ENCODE data around the gene HSBP1. TPM values are rescaled to one million over a fixed set of nuclear protein-coding genes. Genes with fewer than 3 reads are reported as not detected.

Gene HSBP1
- total and polyA plus RNA-seq, 4 donors = 142 to 332 (median 246) TPM

DNA sequence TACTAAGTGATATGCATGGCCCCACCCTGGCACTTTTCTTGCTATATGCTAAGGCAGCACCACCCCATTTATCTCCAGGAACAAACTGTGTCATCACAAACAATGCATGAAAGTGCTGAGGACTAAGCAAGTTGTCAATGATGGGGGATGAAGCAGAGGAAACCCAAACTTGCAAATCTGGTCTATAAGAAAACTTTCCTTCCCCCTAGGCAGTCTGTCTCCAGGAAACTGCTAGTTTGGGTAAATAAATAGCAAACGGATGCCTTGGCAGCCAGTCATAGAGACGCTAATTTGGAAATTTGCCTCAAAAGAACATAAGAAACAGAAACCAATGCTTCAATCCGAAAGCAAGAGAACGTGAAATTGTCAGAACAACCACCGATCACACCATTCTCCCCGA, 5.6 kb upstream of the HSBP1 start:
- no peaks in the 10 kb centered on the region for H3K36me3 ChIP-seq (ENCODE audit: control insufficient read depth, insufficient read depth, low read length)
- H3K27me3 ChIP-seq (ENCODE audit: control insufficient read depth, insufficient read depth, low read length) = no peaks in the 10 kb centered on the region
- H3K9me3 ChIP-seq (ENCODE audit: control insufficient read depth, insufficient read depth, low read length) = no peaks in the 10 kb centered on the region
- DNase-seq (ENCODE audit: low read depth in 4 of 6, low spot score in 6 of 6) = peak in 3 of 6 donors; percentile 29 to 75 (median 37)
- no peak overlapping the region for H3K4me3 ChIP-seq (ENCODE audit: low read depth, low read length)
- H3K4me1 ChIP-seq (ENCODE audit: control insufficient read depth, insufficient read depth, low read length) = peaks cover 3% of the 10 kb centered on the region
- peak overlapping the region; percentile 16 for H3K27ac ChIP-seq (ENCODE audit: low read depth, low read length)
- WGBS (ENCODE audit: insufficient coverage) = 24% methylated on average over 2 of the region's 6 CpGs

DNA sequence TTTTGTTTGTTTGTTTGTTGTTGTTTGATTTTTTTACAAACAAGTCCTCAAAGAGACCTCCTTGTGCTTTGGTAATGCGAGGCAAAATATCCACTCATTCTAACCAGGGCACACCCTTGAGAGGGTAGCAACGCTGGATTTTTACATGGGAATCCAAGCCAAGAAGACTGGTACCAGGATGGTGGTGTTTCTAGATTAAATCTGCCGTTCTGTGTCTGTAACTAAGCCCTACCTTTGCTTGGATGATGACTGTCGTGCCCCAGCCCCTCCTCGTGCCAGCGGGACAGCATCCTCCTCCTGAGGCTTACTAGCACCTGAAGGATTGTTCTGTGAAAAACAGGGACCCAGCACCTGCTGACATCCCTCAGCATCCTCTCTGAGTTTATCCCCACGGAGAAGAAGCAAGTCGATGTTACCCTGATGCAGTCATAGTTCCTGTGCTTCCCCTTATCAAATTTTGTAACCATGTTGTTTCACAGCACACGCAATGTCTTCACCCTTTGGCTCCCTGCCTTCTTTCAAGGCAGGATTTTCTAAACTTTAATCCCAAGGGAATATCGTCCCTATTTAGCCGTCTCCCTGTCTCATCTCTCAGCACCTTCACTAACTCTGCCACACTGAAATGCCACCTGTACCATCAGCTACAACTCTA, 5.1 kb upstream of the HSBP1 start:
- Histone ChIP-seq H3K27me3 (ENCODE audit: control insufficient read depth, insufficient read depth, low read length) (no peaks in the 10 kb centered on the region), H3K4me1 (ENCODE audit: control insufficient read depth, insufficient read depth, low read length) (peaks cover 8% of the 10 kb centered on the region), H3K4me3 (ENCODE audit: low read depth, low read length) (no peak overlapping the region), H3K27ac (ENCODE audit: low read depth, low read length) (peak overlapping the region; percentile 16), H3K9me3 (ENCODE audit: control insufficient read depth, insufficient read depth, low read length) (no peaks in the 10 kb centered on the region), H3K36me3 (ENCODE audit: control insufficient read depth, insufficient read depth, low read length) (no peaks in the 10 kb centered on the region)
- DNase-seq (ENCODE audit: low read depth in 4 of 6, low spot score in 6 of 6) = no peak
- WGBS (ENCODE audit: insufficient coverage) = 55% methylated on average over 7 of the region's 11 CpGs

DNA sequence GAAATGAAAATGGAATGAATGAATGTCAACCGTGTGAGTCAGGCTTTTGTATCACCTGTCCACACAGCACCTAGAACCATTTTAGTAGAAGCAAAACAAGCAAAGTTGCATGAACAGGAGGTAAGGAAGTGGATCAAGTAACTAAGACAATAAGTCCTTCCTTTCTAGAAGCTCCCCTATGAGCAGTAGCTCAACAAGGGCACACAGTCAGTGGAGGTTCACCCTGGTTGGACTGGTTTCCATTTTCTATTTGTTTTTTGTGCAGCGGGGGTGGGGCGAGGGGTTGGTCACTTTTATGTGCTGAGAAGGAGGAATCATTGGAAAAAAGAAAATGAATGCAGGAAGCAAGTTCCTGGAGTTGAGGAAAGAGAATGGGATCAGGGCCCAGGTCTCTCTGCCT, 4.0 kb upstream of the HSBP1 start:
- DNase-seq (ENCODE audit: low read depth in 4 of 6, low spot score in 6 of 6) = no peak
- Histone ChIP-seq H3K36me3 (ENCODE audit: control insufficient read depth, insufficient read depth, low read length) (no peaks in the 10 kb centered on the region), H3K9me3 (ENCODE audit: control insufficient read depth, insufficient read depth, low read length) (no peaks in the 10 kb centered on the region), H3K4me1 (ENCODE audit: control insufficient read depth, insufficient read depth, low read length) (peaks cover 15% of the 10 kb centered on the region), H3K27ac (ENCODE audit: low read depth, low read length) (no peak overlapping the region), H3K27me3 (ENCODE audit: control insufficient read depth, insufficient read depth, low read length) (no peaks in the 10 kb centered on the region), H3K4me3 (ENCODE audit: low read depth, low read length) (no peak overlapping the region)
- WGBS (ENCODE audit: insufficient coverage) = 83% methylated on average over 2 of the region's 3 CpGs

DNA sequence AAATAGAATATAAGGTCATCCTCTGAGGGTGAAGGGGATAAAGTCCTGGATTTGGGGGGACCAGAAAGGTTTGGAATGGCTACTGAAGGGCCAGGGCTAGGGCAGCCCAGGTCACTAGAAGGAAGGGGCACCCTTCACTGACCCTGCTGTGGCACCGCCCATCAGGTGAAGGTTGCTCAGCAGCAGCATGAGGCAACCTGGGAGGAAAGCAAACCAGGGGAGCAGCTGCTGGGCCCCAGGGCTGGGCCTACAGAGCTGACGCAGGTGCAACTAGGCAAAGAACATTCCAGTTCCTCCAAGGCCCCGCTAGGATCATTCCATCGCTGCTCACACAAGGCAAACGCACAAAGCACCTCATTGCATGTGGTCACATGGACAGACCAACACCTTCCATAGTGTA, 3.4 kb upstream of the HSBP1 start:
- no peaks in the 10 kb centered on the region for H3K9me3 ChIP-seq (ENCODE audit: control insufficient read depth, insufficient read depth, low read length)
- no peak overlapping the region for H3K27ac ChIP-seq (ENCODE audit: low read depth, low read length)
- H3K36me3 ChIP-seq (ENCODE audit: control insufficient read depth, insufficient read depth, low read length) = no peaks in the 10 kb centered on the region
- peaks cover 18% of the 10 kb centered on the region for H3K4me1 ChIP-seq (ENCODE audit: control insufficient read depth, insufficient read depth, low read length)
- no peaks in the 10 kb centered on the region for H3K27me3 ChIP-seq (ENCODE audit: control insufficient read depth, insufficient read depth, low read length)
- H3K4me3 ChIP-seq (ENCODE audit: low read depth, low read length) = no peak overlapping the region
- no peak for DNase-seq (ENCODE audit: low read depth in 4 of 6, low spot score in 6 of 6)
- WGBS (ENCODE audit: insufficient coverage) = 97% methylated on average over 3 of the region's 5 CpGs

DNA sequence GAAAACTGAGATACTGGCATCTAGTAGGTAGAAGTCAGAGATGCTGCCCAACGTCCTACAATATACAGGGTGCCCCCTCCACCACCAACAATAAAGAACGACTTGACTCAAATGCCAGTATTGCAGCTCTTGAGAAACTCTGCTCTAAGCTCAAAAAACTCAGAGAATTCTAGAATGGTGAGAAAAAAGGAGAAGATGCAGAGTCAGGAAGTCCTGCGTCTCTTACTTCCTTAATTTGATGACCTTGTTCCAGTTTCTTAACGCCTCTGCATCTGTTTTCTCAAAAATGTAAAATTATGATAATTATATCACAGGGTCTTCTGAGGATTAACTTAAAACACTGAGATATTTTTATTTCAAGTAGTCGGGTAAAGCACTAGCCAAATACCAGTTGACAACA, 1.7 kb upstream of the HSBP1 start:
- H3K36me3 ChIP-seq (ENCODE audit: control insufficient read depth, insufficient read depth, low read length) = peaks cover 4% of the 10 kb centered on the region
- no peak overlapping the region for H3K27ac ChIP-seq (ENCODE audit: low read depth, low read length)
- no peaks in the 10 kb centered on the region for H3K9me3 ChIP-seq (ENCODE audit: control insufficient read depth, insufficient read depth, low read length)
- WGBS (ENCODE audit: insufficient coverage) = no CpG with 5 or more reads among the region's 5 CpGs
- no peaks in the 10 kb centered on the region for H3K27me3 ChIP-seq (ENCODE audit: control insufficient read depth, insufficient read depth, low read length)
- no peak for DNase-seq (ENCODE audit: low read depth in 4 of 6, low spot score in 6 of 6)
- H3K4me3 ChIP-seq (ENCODE audit: low read depth, low read length) = no peak overlapping the region
- H3K4me1 ChIP-seq (ENCODE audit: control insufficient read depth, insufficient read depth, low read length) = peaks cover 21% of the 10 kb centered on the region

DNA sequence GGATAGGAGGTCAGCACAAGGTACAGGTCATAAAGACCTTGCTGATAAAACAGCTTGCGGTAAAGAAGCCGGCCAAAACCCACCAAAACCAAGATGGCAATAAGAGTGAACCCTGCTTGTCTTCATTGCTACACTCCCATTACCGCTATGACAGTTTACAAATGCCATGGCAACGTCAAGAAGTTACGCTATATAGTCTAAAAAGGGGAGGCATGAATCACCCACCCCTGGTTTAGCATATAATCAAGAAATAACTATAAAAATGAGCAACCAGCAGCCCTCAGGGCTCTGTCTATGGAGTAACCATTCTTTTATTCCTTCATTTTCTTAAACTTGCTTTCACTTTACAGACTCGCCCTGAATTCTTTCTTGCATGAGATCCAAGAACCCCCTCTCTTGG, 1.0 kb upstream of the HSBP1 start:
- 93% methylated on average over 6 of the region's 6 CpGs for WGBS (ENCODE audit: insufficient coverage)
- no peak overlapping the region for H3K27ac ChIP-seq (ENCODE audit: low read depth, low read length)
- DNase-seq (ENCODE audit: low read depth in 4 of 6, low spot score in 6 of 6) = no peak
- H3K36me3 ChIP-seq (ENCODE audit: control insufficient read depth, insufficient read depth, low read length) = peaks cover 4% of the 10 kb centered on the region
- no peaks in the 10 kb centered on the region for H3K27me3 ChIP-seq (ENCODE audit: control insufficient read depth, insufficient read depth, low read length)
- H3K4me3 ChIP-seq (ENCODE audit: low read depth, low read length) = no peak overlapping the region
- no peaks in the 10 kb centered on the region for H3K9me3 ChIP-seq (ENCODE audit: control insufficient read depth, insufficient read depth, low read length)
- peaks cover 21% of the 10 kb centered on the region for H3K4me1 ChIP-seq (ENCODE audit: control insufficient read depth, insufficient read depth, low read length)

DNA sequence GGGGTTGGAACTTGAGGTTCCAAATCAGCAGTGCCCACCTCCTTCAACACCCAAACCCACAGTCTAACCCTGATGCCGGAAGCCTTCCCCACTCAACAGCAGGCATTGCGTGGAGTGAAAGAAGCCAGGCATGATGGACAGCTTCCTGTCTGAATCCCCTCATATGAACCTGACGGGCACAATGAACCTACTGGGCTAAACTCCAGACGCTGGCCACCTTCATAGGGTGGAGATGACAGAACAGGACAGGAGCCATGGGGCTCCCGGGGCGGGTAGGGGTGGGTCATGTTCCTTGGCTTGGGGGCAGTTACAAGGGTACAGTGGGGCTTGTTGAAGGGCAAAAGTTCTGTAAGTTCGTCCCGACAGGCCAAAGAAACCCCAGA, 460 bp upstream of the HSBP1 start:
- Histone ChIP-seq H3K27me3 (ENCODE audit: control insufficient read depth, insufficient read depth, low read length) (no peaks in the 10 kb centered on the region), H3K36me3 (ENCODE audit: control insufficient read depth, insufficient read depth, low read length) (peaks cover 4% of the 10 kb centered on the region), H3K9me3 (ENCODE audit: control insufficient read depth, insufficient read depth, low read length) (no peaks in the 10 kb centered on the region), H3K4me3 (ENCODE audit: low read depth, low read length) (no peak overlapping the region), H3K4me1 (ENCODE audit: control insufficient read depth, insufficient read depth, low read length) (peaks cover 21% of the 10 kb centered on the region), H3K27ac (ENCODE audit: low read depth, low read length) (no peak overlapping the region)
- no peak for DNase-seq (ENCODE audit: low read depth in 4 of 6, low spot score in 6 of 6)
- 78% methylated on average over 4 of the region's 8 CpGs for WGBS (ENCODE audit: insufficient coverage)

DNA sequence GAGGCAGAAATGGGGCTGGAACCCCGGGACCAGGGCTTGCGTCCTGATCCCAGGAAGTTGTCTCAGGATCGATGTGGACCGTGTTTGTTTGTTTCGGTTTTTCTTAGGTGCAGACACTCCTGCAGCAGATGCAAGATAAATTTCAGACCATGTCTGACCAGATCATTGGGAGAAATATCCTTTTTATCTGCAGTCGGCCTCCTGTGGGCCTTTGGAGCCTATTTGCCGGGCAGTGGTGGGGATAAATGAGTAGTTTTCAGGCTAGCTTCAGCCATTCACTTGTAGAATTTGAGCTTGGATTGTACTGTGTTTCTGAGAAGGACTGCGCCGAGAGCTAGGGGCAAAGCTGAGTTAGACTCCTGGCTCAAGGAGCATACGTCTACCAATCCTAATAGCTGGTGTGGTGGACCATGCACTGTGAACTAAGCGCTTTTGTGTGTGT, 816 bp downstream of the HSBP1 start:
- Histone ChIP-seq H3K27ac (ENCODE audit: low read depth, low read length) (peak overlapping the region; percentile 52), H3K9me3 (ENCODE audit: control insufficient read depth, insufficient read depth, low read length) (no peaks in the 10 kb centered on the region), H3K4me3 (ENCODE audit: low read depth, low read length) (peak overlapping the region; percentile 85), H3K27me3 (ENCODE audit: control insufficient read depth, insufficient read depth, low read length) (no peaks in the 10 kb centered on the region), H3K36me3 (ENCODE audit: control insufficient read depth, insufficient read depth, low read length) (peaks cover 13% of the 10 kb centered on the region), H3K4me1 (ENCODE audit: control insufficient read depth, insufficient read depth, low read length) (peaks cover 22% of the 10 kb centered on the region)
- DNase-seq (ENCODE audit: low read depth in 4 of 6, low spot score in 6 of 6) = no peak
- WGBS (ENCODE audit: insufficient coverage) = 13% methylated on average over 10 of the region's 11 CpGs

DNA sequence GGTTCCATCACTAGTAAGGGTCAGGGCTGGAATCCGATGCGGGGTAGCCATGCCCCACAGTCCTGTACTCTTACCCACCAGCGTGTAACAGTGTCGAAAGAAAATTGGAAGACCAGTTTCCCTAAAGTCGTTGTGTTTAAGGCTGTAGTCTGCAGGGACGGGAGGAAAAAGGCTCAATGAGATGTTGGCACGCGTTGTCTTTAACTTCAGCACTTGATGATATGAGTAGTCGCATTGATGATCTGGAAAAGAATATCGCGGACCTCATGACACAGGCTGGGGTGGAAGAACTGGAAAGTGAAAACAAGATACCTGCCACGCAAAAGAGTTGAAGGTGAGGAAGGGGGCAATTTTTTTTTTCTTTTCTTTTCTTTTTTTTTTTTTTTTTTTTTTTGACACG, 1.3 kb downstream of the HSBP1 start:
- H3K9me3 ChIP-seq (ENCODE audit: control insufficient read depth, insufficient read depth, low read length) = no peaks in the 10 kb centered on the region
- no peaks in the 10 kb centered on the region for H3K27me3 ChIP-seq (ENCODE audit: control insufficient read depth, insufficient read depth, low read length)
- DNase-seq (ENCODE audit: low read depth in 4 of 6, low spot score in 6 of 6) = no peak
- peaks cover 13% of the 10 kb centered on the region for H3K36me3 ChIP-seq (ENCODE audit: control insufficient read depth, insufficient read depth, low read length)
- H3K4me3 ChIP-seq (ENCODE audit: low read depth, low read length) = peak overlapping the region; percentile 85
- no peak overlapping the region for H3K27ac ChIP-seq (ENCODE audit: low read depth, low read length)
- peaks cover 22% of the 10 kb centered on the region for H3K4me1 ChIP-seq (ENCODE audit: control insufficient read depth, insufficient read depth, low read length)
- WGBS (ENCODE audit: insufficient coverage) = 67% methylated on average over 3 of the region's 13 CpGs

DNA sequence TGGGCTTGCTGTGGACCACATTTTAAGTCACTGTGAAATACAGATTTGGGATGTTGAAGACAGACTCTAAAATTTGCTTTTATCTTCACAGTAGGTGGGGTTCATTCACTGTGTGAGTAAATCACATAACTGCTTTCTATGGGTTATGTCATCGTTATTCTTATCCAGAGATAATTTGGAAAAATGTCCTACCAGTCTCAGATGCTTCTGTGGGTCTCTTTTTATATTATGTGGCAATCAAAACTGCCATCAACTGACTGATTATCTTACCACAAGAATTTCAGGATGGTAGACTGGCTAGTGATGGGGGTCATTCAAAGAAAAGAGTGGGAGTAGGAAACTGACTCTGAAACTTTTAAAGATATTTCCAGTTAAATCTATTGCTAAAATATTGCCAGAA, 3.1 kb downstream of the HSBP1 start:
- no CpG with 5 or more reads among the region's 1 CpG for WGBS (ENCODE audit: insufficient coverage)
- no peak overlapping the region for H3K4me3 ChIP-seq (ENCODE audit: low read depth, low read length)
- peaks cover 13% of the 10 kb centered on the region for H3K36me3 ChIP-seq (ENCODE audit: control insufficient read depth, insufficient read depth, low read length)
- no peak overlapping the region for H3K27ac ChIP-seq (ENCODE audit: low read depth, low read length)
- H3K9me3 ChIP-seq (ENCODE audit: control insufficient read depth, insufficient read depth, low read length) = no peaks in the 10 kb centered on the region
- H3K27me3 ChIP-seq (ENCODE audit: control insufficient read depth, insufficient read depth, low read length) = no peaks in the 10 kb centered on the region
- DNase-seq (ENCODE audit: low read depth in 4 of 6, low spot score in 6 of 6) = no peak
- H3K4me1 ChIP-seq (ENCODE audit: control insufficient read depth, insufficient read depth, low read length) = peaks cover 26% of the 10 kb centered on the region
